Activated T-cell treated with anti-CD3 and anti-CD28 coated beads, Interleukin-2, amount 50 U/mL, for 24 hours (primary cell): Measurements from ENCODE around the gene IER5L.
"Not testable (repeated sequence)": the region's sequence is repeated elsewhere in the genome, so short reads cannot be mapped to it uniquely, and the experiment has no call there.

Experiments
- DNase-seq: peaks from one replicate; pipeline ENCODE4 v3.0.0-alpha.2; 2020
- H3K27ac Mint-ChIP-seq: 2 replicates; pipeline ENCODE4 v1.8.0; 2020; ENCODE audit warnings: mild to moderate bottlenecking, mixed read lengths
- H3K27me3 Mint-ChIP-seq: 2 replicates; pipeline ENCODE4 v1.8.0; 2020; ENCODE audit warnings: mixed read lengths
- H3K36me3 Mint-ChIP-seq: 2 replicates; pipeline ENCODE4 v1.8.0; 2020; ENCODE audit warnings: low read depth, mixed read lengths
- H3K4me1 Mint-ChIP-seq: 2 replicates; pipeline ENCODE4 v1.8.0; 2020; ENCODE audit warnings: low read depth, mixed read lengths
- H3K4me3 Mint-ChIP-seq: 2 replicates; pipeline ENCODE4 v1.8.0; 2020; ENCODE audit warnings: mild to moderate bottlenecking, moderate library complexity, mixed read lengths
- H3K9me3 Mint-ChIP-seq: 2 replicates; pipeline ENCODE4 v1.8.0; 2020; ENCODE audit warnings: mixed read lengths

Gene IER5L

DNA sequence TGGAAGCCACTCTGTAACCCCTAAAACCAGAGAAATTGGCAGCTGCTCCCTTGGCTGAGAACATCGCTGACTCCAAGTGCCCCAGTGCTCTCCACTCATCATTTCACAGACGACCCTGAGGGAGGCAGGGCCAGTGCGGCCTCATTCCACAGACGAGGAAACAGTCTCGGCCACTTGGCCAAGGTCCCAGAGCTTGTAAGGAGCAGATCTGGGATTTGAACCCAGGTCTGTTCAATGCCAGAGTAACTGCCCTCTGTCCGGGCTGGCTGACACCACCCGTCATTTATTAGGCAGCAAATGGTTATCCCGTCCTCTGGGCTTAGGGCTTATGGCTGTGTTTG is 19.9 kb upstream of the IER5L start:
- Mint-ChIP-seq H3K4me3 (no peak overlapping the region), H3K27ac (no peak overlapping the region), H3K27me3 (peaks cover 3% of the 10 kb centered on the region), H3K36me3 (no peaks in the 10 kb centered on the region), H3K4me1 (peaks cover 4% of the 10 kb centered on the region), H3K9me3 (no peaks in the 10 kb centered on the region)
- DNase-seq = no peak

DNA sequence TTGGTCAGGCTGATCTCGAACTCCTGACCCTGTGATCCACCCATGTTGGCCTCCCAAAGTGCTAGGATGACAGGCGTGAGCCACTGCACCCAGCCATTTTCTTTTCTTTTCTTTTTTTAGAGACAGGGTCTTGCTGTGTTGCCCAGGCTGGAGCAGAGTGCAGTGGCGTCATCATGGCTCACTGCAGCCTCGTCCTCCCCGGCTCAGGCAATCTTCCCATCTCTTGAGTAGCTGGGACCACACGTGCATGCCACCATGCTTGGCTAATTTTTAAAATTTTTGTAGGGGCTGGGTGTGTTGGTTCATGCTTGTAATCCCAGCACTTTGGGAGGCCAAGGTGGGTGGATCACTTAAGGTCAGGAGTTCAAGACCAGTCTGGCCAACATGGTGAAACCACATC is 19.0 kb upstream of the IER5L start:
- not testable (repeated sequence) for DNase-seq, H3K36me3 Mint-ChIP-seq, H3K4me1 Mint-ChIP-seq, H3K27ac Mint-ChIP-seq, H3K27me3 Mint-ChIP-seq, H3K4me3 Mint-ChIP-seq, H3K9me3 Mint-ChIP-seq

DNA sequence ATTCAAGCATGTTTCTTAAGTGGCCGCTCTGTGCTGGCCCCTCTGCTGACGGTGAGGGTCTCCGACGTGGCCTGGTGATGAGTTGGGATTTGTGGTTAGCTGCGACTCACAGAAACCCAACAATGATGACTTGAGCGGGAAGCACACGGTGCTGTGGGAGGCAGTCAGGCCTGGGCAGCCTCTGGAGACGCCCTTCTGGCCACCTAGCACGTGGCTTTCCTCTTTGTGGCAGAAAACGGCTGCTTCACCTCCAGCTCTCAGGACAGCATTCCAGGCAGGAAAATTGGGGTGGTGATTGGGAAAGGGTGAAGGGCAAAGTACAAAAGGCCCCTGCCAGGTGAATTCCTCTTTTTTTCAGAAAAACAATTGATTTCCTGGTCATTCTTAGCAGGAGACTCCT is 17.5 kb upstream of the IER5L start:
- Mint-ChIP-seq H3K27me3 (peaks cover 3% of the 10 kb centered on the region), H3K4me1 (no peaks in the 10 kb centered on the region), H3K9me3 (no peaks in the 10 kb centered on the region), H3K36me3 (no peaks in the 10 kb centered on the region), H3K27ac (no peak overlapping the region), H3K4me3 (no peak overlapping the region)
- no peak for DNase-seq

DNA sequence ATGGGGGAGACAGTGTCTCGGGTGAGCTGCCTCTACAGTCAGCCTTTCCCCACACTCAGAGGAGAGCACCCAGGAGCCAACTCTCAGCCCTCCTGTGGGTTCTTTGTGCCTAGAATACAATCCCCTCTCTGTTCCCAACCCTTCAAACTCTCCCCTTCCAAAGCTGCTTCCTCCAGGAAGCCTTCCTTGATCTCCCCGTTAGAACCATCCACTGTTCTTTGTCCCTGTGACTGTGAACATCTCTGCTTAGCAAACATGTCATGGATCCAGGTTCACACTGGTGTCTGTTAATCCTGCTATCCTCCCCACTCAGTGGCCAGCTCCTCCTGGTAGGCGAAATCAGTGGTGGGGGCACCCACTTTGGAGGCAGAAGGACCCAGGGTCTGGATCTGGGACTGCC is 16.2 kb upstream of the IER5L start:
- no peak overlapping the region for H3K4me3 Mint-ChIP-seq
- no peak for DNase-seq
- no peak overlapping the region for H3K27ac Mint-ChIP-seq
- no peaks in the 10 kb centered on the region for H3K9me3 Mint-ChIP-seq
- H3K27me3 Mint-ChIP-seq = peaks cover 3% of the 10 kb centered on the region
- no peaks in the 10 kb centered on the region for H3K4me1 Mint-ChIP-seq
- H3K36me3 Mint-ChIP-seq = no peaks in the 10 kb centered on the region

DNA sequence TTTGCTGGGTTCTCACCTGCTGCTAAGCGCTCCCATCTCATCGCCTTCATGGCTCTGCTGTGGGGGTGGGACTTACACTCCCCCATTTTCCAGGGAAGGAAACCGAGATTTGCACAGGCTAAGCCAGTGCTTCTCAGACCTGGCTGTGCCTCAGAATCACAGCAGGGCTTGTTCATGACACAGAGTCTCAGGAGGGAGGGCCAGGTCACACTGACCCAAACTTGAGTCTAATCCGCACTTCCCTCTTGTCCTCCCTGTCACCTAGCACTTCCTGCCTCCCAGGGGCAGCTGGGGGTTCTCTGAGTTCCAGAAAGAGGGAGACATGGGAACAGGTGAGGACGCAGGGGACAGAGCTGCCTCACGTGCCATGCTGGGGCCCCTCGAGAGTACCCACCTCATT is 15.6 kb upstream of the IER5L start:
- Mint-ChIP-seq H3K27me3 (peaks cover 2% of the 10 kb centered on the region), H3K9me3 (no peaks in the 10 kb centered on the region), H3K36me3 (no peaks in the 10 kb centered on the region), H3K4me3 (no peak overlapping the region), H3K27ac (no peak overlapping the region), H3K4me1 (no peaks in the 10 kb centered on the region)
- DNase-seq = no peak

DNA sequence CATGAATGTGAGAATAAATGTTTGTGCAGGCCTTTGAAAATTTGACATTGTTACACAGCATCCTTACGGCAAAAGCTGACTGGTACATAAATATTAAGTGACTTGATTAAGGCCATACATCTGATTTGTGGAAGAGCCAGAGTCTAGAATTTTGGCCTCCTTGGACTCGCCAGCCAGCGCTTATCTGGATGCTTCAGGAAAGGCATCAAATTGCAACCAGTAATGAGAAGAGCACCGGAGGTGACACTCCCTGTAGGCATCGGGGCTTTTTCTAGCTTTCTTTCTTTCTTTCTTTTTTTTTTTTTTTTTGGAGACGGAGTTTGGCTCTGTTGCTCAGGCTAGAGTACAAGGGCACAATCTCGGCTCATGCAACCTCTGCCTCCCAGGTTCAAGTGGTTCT is 13.2 kb upstream of the IER5L start:
- no peak overlapping the region for H3K27ac Mint-ChIP-seq
- DNase-seq = no peak
- no peaks in the 10 kb centered on the region for H3K36me3 Mint-ChIP-seq
- no peak overlapping the region for H3K4me3 Mint-ChIP-seq
- no peaks in the 10 kb centered on the region for H3K4me1 Mint-ChIP-seq
- H3K27me3 Mint-ChIP-seq = no peaks in the 10 kb centered on the region
- H3K9me3 Mint-ChIP-seq = no peaks in the 10 kb centered on the region

DNA sequence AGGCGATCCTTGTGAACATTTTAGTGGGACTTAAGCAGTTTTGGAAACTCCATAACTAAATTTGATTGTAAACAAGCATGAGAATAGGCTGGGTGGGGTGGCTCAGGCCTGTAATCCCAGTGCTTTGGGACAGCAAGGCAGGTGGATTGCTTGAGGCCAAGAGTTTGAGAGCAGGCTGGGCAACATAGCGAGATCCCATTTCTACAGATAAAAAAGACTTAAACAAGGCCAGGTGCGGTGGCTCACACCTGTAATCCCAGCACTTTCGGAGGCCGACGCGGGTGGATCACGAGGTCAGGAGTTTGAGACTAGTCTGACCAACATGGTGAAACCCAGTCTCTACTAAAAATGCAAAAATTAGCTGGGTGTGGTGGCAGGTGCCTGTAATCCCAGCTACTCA is 11.9 kb upstream of the IER5L start:
- DNase-seq, H3K27me3 Mint-ChIP-seq, H3K4me1 Mint-ChIP-seq, H3K36me3 Mint-ChIP-seq, H3K9me3 Mint-ChIP-seq, H3K4me3 Mint-ChIP-seq, H3K27ac Mint-ChIP-seq: not testable (repeated sequence)

DNA sequence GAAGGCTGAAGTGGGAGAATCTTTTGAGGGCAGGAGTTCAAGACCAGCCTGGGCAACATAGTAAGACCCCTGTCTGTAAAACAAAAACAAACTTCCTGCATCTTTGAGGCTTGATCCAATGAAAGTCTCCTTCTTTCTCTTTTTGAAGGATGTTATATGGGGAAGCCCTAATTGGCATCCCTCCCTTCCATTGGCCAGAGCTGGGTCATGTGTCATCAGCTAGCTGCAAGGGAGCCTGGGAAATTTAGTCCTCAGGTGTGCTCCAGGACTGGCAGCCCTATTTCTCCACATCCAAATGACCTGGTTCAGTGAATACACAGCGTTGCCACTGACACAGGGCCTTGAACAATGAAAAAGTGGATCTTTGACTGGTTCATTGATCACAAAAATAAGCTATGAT is 9.0 kb upstream of the IER5L start:
- H3K4me3 Mint-ChIP-seq = no peak overlapping the region
- no peak overlapping the region for H3K27ac Mint-ChIP-seq
- no peaks in the 10 kb centered on the region for H3K9me3 Mint-ChIP-seq
- no peak for DNase-seq
- H3K36me3 Mint-ChIP-seq = no peaks in the 10 kb centered on the region
- H3K27me3 Mint-ChIP-seq = no peaks in the 10 kb centered on the region
- peaks cover 9% of the 10 kb centered on the region for H3K4me1 Mint-ChIP-seq

DNA sequence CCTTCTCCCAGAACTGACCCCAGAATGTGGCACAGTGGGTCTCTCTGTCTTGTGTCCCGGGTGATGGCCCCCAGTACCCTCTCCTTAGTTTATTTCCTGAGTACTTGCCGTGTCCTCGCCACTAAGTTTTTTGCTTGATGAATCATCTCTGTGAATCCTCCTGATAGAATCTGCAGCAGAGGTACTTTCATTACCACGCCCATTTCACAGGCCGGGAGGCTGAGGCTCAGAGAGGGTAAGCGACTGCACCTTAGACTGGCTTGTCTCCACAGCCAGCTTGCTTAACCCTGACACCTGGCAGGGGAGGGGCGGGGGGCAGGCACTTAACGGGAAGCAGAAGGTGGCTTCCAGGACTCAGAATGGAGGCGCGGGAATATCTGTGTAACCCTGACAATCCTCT is 7.9 kb upstream of the IER5L start:
- Mint-ChIP-seq H3K4me1 (peaks cover 9% of the 10 kb centered on the region), H3K4me3 (no peak overlapping the region), H3K27ac (no peak overlapping the region), H3K36me3 (no peaks in the 10 kb centered on the region), H3K27me3 (no peaks in the 10 kb centered on the region), H3K9me3 (no peaks in the 10 kb centered on the region)
- DNase-seq = no peak

DNA sequence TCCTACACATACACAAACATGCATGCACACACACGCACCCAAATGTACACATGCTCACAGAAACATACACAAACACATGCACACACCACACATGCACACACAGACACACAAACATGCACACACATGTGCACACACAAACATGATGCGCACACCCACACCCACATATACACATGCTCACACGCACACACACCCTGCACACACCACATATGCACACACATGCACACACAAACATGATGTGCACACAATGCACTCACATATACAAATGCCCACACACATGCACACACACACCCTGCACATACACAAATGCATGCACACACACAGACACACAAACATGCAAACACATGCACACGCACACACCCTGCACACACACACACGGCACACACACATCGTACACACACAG is 7.3 kb upstream of the IER5L start:
- H3K27ac Mint-ChIP-seq = no peak overlapping the region
- H3K4me3 Mint-ChIP-seq = no peak overlapping the region
- no peaks in the 10 kb centered on the region for H3K36me3 Mint-ChIP-seq
- H3K4me1 Mint-ChIP-seq = peaks cover 9% of the 10 kb centered on the region
- DNase-seq = no peak
- no peaks in the 10 kb centered on the region for H3K27me3 Mint-ChIP-seq
- no peaks in the 10 kb centered on the region for H3K9me3 Mint-ChIP-seq

DNA sequence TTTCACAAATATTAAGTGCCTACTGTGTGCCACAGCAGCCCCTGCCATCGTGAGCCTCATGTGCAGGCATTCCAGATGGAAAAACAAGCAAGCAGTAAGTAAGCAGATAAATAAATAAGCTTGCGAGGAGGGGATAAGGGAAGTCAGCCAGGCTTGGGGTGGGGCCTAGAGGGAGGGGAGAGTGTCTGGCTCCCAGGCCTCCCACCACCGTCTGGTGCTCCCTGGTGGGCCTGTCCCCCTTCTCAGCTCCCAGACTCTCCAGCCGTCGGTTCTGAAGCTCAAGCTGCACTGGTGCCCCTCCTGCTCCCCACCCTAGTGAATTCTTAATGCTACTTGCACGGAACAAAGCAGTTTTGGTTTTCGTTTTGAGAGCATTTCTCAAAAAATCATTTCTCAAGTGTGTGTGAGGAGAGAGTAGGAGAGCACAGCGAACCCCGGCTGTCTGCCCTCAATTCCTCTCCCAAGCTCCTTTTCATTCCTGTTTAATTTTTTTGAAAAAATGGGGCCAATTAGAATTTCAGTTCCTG is 6.6 kb upstream of the IER5L start:
- Mint-ChIP-seq H3K27ac (no peak overlapping the region), H3K4me3 (no peak overlapping the region), H3K4me1 (peaks cover 9% of the 10 kb centered on the region), H3K9me3 (no peaks in the 10 kb centered on the region), H3K36me3 (no peaks in the 10 kb centered on the region), H3K27me3 (no peaks in the 10 kb centered on the region)
- DNase-seq = no peak

DNA sequence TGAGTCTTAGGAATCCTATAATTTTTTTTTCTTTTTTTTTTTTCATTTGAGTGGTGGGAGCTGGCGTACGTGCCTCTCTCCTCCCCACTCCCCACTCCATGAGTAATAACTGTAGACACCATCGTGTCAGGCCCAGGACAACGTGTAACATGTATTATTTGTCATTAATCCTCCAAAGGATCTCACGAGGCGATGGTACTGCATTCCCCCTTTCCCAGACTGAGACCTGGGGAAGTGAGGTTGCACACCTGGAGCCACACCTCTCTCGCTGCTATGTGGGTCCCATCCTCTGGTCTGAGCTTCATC is 6.1 kb upstream of the IER5L start:
- Mint-ChIP-seq H3K9me3 (no peaks in the 10 kb centered on the region), H3K27me3 (no peaks in the 10 kb centered on the region), H3K4me1 (peaks cover 9% of the 10 kb centered on the region), H3K36me3 (no peaks in the 10 kb centered on the region), H3K27ac (no peak overlapping the region), H3K4me3 (no peak overlapping the region)
- DNase-seq = no peak

DNA sequence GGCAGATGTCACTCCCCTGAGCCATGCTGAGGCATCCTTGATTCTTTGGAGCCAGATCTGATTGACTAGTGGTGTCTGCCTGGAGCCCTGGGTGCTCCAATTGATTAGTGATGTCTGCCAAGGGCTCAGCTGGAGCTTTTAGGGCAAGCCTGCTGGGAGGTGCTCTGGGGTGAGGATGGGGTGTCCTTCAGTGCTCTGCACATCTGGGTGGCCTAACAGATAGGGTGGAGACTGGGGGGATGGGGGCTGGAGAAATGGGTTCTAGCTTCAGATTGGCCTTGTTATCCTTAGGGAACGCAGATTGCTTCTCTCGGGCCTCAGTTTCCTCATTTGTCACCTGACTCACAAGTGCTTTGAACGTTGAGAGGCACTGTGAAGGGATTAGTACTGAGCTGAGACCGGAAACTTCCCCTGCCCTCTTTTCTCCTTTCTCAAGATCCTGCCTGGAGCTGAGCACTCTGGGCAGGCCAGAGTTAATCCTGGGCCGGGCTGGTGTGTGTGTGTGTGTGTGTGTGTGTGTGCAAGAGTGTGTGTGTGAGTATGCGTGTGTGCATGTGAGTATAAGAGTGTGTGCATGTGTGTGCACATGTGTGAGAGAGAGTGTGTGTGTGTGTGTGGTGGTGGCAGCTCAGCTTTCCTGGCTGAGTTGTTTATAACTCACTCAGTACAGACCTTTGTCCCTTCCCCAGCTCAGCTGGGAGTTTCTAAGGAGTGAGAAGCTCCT is 5.6 kb upstream of the IER5L start:
- Mint-ChIP-seq H3K36me3 (no peaks in the 10 kb centered on the region), H3K4me3 (no peak overlapping the region), H3K9me3 (no peaks in the 10 kb centered on the region), H3K27me3 (peaks cover 4% of the 10 kb centered on the region), H3K4me1 (peaks cover 11% of the 10 kb centered on the region), H3K27ac (no peak overlapping the region)
- no peak for DNase-seq

DNA sequence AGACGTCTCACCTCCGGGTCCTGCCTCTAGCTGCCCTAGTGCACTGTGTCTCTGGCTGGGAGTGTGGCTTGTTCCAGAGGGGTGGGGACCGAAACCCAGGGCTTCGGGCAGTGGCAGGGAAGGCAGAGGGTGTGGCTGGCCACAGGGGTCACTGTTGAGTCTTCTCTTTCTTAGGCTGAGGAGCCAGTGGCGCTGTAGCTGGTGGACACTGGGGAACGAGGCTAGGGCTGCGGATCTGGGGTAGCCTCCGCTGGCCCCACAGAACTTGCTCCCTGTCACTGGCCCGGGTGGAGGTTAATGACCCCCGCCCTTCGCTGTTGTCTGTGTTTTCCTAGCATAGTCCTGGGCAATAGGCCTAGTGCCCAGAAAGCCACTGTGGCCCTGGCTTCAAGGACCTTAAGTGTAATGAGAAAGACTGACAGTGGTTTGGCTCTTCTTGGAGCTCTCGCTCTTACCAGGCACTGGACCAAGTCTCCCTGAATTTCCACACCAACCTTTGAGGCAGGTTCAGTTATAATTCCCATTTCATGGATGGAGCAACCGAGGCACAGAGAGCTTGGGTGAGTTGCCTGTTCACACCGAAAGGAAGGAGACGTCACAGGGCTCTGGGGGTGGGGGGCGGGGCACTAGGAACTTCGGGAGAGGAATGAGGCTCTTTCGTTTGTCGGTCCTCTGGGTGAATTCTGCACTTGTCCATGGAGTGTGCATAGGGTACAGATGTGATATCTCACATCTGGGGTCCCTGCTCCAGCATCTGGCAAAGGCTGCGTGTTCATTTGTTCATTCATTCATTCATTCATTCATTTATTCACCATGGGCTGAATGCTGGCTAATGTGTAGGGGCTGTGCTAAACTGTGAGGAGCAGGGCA is 4.8 kb upstream of the IER5L start:
- no peaks in the 10 kb centered on the region for H3K36me3 Mint-ChIP-seq
- H3K4me1 Mint-ChIP-seq = peaks cover 11% of the 10 kb centered on the region
- H3K4me3 Mint-ChIP-seq = no peak overlapping the region
- no peak for DNase-seq
- no peak overlapping the region for H3K27ac Mint-ChIP-seq
- no peaks in the 10 kb centered on the region for H3K9me3 Mint-ChIP-seq
- peaks cover 4% of the 10 kb centered on the region for H3K27me3 Mint-ChIP-seq

DNA sequence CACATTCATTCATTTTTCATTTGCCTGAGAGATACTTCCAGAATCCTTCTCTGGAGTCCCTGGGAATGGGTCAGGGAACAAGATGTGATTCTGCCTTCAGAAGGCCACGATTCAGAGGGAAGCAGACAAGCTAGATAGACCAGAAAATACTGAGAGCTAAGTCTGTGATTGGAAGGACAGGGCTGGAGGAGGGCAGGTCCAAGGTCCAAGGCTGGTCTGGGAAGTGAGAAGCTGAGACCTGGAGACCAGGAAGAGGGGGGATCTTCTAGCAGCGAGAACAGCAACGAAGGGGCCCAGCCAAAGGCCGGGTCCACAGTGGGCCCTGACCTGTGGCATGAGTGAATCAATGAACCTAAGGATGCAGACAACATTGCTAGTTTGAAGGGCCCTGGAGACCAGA is 4.1 kb upstream of the IER5L start:
- no peaks in the 10 kb centered on the region for H3K9me3 Mint-ChIP-seq
- no peak for DNase-seq
- H3K36me3 Mint-ChIP-seq = no peaks in the 10 kb centered on the region
- no peak overlapping the region for H3K27ac Mint-ChIP-seq
- H3K4me3 Mint-ChIP-seq = no peak overlapping the region
- peaks cover 4% of the 10 kb centered on the region for H3K27me3 Mint-ChIP-seq
- peaks cover 11% of the 10 kb centered on the region for H3K4me1 Mint-ChIP-seq
